SW 1271 (cell line): ENCODE results near the gene TTC19.
"Not testable (repeated sequence)": the region's sequence is repeated elsewhere in the genome, so short reads cannot be mapped to it uniquely, and the experiment has no call there.

Experiments
- DNase-seq, 2 experiments: peaks; one replicate each; lab custom pipeline; 2025; lab: John Stamatoyannopoulos, UW

Gene TTC19

GRCh38 chr17:16033729-16034349, 34.2 kb downstream of the TTC19 start:
- DNase-seq = no peak

- no peak for DNase-seq
Observed at GRCh38 chr17:16036261-16036660, 36.6 kb downstream of the TTC19 start.

GRCh38 chr17:16037636-16038035, 38.0 kb downstream of the TTC19 start:
- no peak for DNase-seq

GRCh38 chr17:16040710-16041251, 41.2 kb downstream of the TTC19 start:
- DNase-seq = no peak

GRCh38 chr17:16044487-16044886, 44.9 kb downstream of the TTC19 start:
- no peak for DNase-seq

GRCh38 chr17:16046966-16047365, 47.3 kb downstream of the TTC19 start:
- DNase-seq = no peak

GRCh38 chr17:16048811-16049449, 49.3 kb downstream of the TTC19 start:
- DNase-seq = no peak

- DNase-seq = no peak
Observed at GRCh38 chr17:16050844-16051243, 51.2 kb downstream of the TTC19 start.

- no peak for DNase-seq
Observed at GRCh38 chr17:16052486-16052885, 52.9 kb downstream of the TTC19 start.

- DNase-seq = not testable (repeated sequence)
Observed at GRCh38 chr17:16055139-16055538, 55.5 kb downstream of the TTC19 start.

GRCh38 chr17:16061631-16062030, 62.0 kb downstream of the TTC19 start:
- no peak for DNase-seq

GRCh38 chr17:16066125-16066524, 66.5 kb downstream of the TTC19 start:
- no peak for DNase-seq

- no peak for DNase-seq
Observed at GRCh38 chr17:16068323-16068722, 68.7 kb downstream of the TTC19 start.

GRCh38 chr17:16072031-16072430, 72.4 kb downstream of the TTC19 start:
- DNase-seq = no peak

GRCh38 chr17:16073845-16074244, 74.2 kb downstream of the TTC19 start:
- no peak for DNase-seq

- no peak for DNase-seq
Observed at GRCh38 chr17:16074423-16074822, 74.8 kb downstream of the TTC19 start.

GRCh38 chr17:16075949-16076348, 76.3 kb downstream of the TTC19 start:
- no peak for DNase-seq
